Heart left ventricle (tissue), 13 donors: Measurements from ENCODE around the gene PCDHA9.
"Not testable (repeated sequence)": the region's sequence is repeated elsewhere in the genome, so short reads cannot be mapped to it uniquely, and the experiment has no call there.

Experiments
- CTCF ChIP-seq, 12 donors: fragments of 200-600 bp; sonication (generic) in 4 of 12; IDR thresholded peaks; one replicate each; pipeline versions ENCODE4 v1.5.0 to v1.8.0; 2018 to 2022; ENCODE audit warnings: antibody characterized with exemption in 12 of 12, mild to moderate bottlenecking in 5 of 12
- POLR2A ChIP-seq, 2 donors: fragments of 450-650 bp; IDR thresholded peaks; one replicate each; pipeline ENCODE4 v1.6.1; 2017; ENCODE audit warnings: antibody characterized with exemption in 2 of 2, mild to moderate bottlenecking in 2 of 2, moderate library complexity in 2 of 2
- donor health status: ischemic (EF 13 %, LVEDD 7.1; RV severe dilation, severe dysfunction).
- donor health status: DM: no; HTN: yes; CAD: no.
- donor health status: DM: no; HTN: no; CAD: no.
- donor health status: ischemic (EF 25% LVEDD 6.9; RV normal size, moderate dysfunction).
- donor health status: ischemic (EF 25% LVEDD 5.7; RV mildly dilated, moderate dysfunction).
- donor health status: ischemic (EF 35%, LVEDD 5.7; RV mildly dilated, moderate dysfunction).
- donor health status: nonischemic (EF 11% LVEDD 7.7; RV severe dilation, severe dysfunction).
- donor health status: DM: yes; HTN: yes; CAD: no.
- donor health status: PGD.
- donor health status: ischemic (EF 29% LVEDD 5.4; RV normal size, mild dysfunction).
- donor health status: nonischemic (EF 23%, LVEDD 6.1; RV moderate dilation, normal function).

GRCh38 chr5:140849831-140850634, 1.9 kb downstream of the PCDHA9 start:
- not testable (repeated sequence) for TF ChIP-seq CTCF, POLR2A (IDR thresholded peaks at IDR 0.05)
